ENCODE measurements around the gene SLC39A7.

Gene SLC39A7

DNA sequence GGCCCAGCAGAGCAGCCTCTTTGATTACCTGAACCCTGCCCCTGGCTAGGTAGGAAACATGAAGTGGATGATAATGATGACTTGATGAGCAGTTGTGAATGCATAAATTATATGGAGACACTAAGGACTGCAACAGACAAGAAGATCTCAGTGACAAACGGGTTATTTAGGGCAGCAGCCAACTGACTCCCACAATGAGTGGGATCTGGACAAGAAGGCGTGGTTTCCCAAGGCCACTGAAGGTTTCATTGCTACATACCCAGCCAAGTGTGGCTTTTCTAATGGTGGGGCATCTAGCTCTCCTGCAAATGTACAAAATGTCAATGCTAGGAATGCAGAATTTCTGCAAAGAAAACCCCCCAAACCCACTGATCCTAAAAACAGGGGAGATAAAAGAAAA is 37.1 kb downstream of the SLC39A7 start:
- Histone ChIP-seq H3K27ac (ENCODE audit: insufficient read depth, low read depth, low read length, poor library complexity, severe bottlenecking) (no peak overlapping the region), H3K9me3 (ENCODE audit: control insufficient read depth, low read length) (no peaks in the 10 kb centered on the region), H3K36me3 (ENCODE audit: control insufficient read depth, insufficient read depth, low read length) (no peaks in the 10 kb centered on the region), H3K4me3 (ENCODE audit: insufficient read depth, low read depth, low read length) (no peak overlapping the region), H3K27me3 (ENCODE audit: control insufficient read depth, insufficient read depth, low read length, poor library complexity, severe bottlenecking) (peaks cover 7% of the 10 kb centered on the region), H3K4me1 (ENCODE audit: control insufficient read depth, insufficient read depth, low read length) (peaks cover 11% of the 10 kb centered on the region)
- WGBS, 2 experiments = 92 to 95% methylated on average over 2 of the region's 2 CpGs

- no peaks in the 10 kb centered on the region for H3K4me1 ChIP-seq (ENCODE audit: control insufficient read depth, insufficient read depth, low read length)
Measured at GRCh38 chr6:33241968-33242367, 41.3 kb downstream of the SLC39A7 start.

DNA sequence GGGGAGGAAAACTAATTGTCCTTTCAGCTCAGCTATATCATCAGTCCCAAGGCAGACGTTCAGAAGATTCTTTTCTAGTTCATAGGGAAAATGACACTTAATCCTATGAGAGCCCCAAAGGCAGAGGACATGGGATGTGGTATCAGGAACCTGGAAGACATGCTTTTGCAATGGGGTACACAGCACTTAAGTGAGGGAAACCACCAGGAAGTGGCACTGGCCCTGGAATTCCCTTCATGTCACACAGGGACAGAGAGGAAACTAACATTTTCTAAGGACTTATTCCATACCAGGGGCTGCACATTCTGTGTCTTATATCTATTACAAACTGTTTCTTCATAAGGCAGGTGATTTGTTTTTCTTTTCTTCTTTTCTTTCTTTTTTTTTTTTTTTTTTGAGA is 42.8 kb downstream of the SLC39A7 start:
- Histone ChIP-seq H3K4me3 (ENCODE audit: insufficient read depth, low read depth, low read length) (no peak overlapping the region), H3K36me3 (ENCODE audit: control insufficient read depth, insufficient read depth, low read length) (no peaks in the 10 kb centered on the region)
- WGBS, 2 experiments = 46 to 81% methylated on average over 1 of the region's 1 CpG

More at GRCh38 chr6:33241968-33242367, 41.3 kb downstream of the SLC39A7 start:
- Histone ChIP-seq H3K9me3 (ENCODE audit: control insufficient read depth, low read length) (no peaks in the 10 kb centered on the region), H3K36me3 (ENCODE audit: control insufficient read depth, insufficient read depth, low read length) (no peaks in the 10 kb centered on the region), H3K27ac (ENCODE audit: insufficient read depth, low read depth, low read length, poor library complexity, severe bottlenecking) (no peak overlapping the region), H3K27me3 (ENCODE audit: control insufficient read depth, insufficient read depth, low read length, poor library complexity, severe bottlenecking) (peaks cover 25% of the 10 kb centered on the region), H3K4me3 (ENCODE audit: insufficient read depth, low read depth, low read length) (no peak overlapping the region)
- 91 to 92% methylated on average over 3 of the region's 3 CpGs for WGBS, 2 experiments

GRCh38 chr6:33247977-33248642 is 47.4 kb downstream of the SLC39A7 start:
- H3K9me3 ChIP-seq (ENCODE audit: control insufficient read depth, low read length) = no peaks in the 10 kb centered on the region
- H3K4me3 ChIP-seq (ENCODE audit: insufficient read depth, low read depth, low read length) = peak overlapping the region; percentile 39
- H3K4me1 ChIP-seq (ENCODE audit: control insufficient read depth, insufficient read depth, low read length) = peaks cover 8% of the 10 kb centered on the region
- H3K36me3 ChIP-seq (ENCODE audit: control insufficient read depth, insufficient read depth, low read length) = no peaks in the 10 kb centered on the region
- H3K27ac ChIP-seq (ENCODE audit: insufficient read depth, low read depth, low read length, poor library complexity, severe bottlenecking) = no peak overlapping the region
- H3K27me3 ChIP-seq (ENCODE audit: control insufficient read depth, insufficient read depth, low read length, poor library complexity, severe bottlenecking) = peaks cover 33% of the 10 kb centered on the region
- 7% methylated on average over 28 of the region's 28 CpGs for WGBS, 2 experiments

More for the DNA sequence above, 42.8 kb downstream of the SLC39A7 start:
- H3K4me1 ChIP-seq (ENCODE audit: control insufficient read depth, insufficient read depth, low read length) = no peaks in the 10 kb centered on the region
- H3K27ac ChIP-seq (ENCODE audit: insufficient read depth, low read depth, low read length, poor library complexity, severe bottlenecking) = no peak overlapping the region
- peaks cover 36% of the 10 kb centered on the region for H3K27me3 ChIP-seq (ENCODE audit: control insufficient read depth, insufficient read depth, low read length, poor library complexity, severe bottlenecking)
- H3K9me3 ChIP-seq (ENCODE audit: control insufficient read depth, low read length) = no peaks in the 10 kb centered on the region

DNA sequence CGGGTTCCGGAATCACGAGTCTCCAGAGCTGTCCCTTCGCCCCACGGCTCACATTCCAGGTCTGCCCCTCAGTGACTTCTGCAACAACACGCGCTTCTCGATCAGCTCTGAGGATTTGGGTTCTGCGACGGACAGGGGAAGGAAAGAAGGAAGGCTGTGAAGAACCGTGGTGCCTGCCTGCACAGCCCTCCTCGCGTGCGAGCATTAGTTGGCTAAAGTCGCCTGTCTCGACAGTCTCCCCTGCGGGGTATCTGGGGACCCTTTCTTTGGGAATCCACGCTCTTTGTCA is 47.9 kb downstream of the SLC39A7 start:
- H3K4me3 ChIP-seq (ENCODE audit: insufficient read depth, low read depth, low read length) = peak overlapping the region; percentile 39
- H3K9me3 ChIP-seq (ENCODE audit: control insufficient read depth, low read length) = no peaks in the 10 kb centered on the region
- H3K4me1 ChIP-seq (ENCODE audit: control insufficient read depth, insufficient read depth, low read length) = peaks cover 8% of the 10 kb centered on the region
- H3K27me3 ChIP-seq (ENCODE audit: control insufficient read depth, insufficient read depth, low read length, poor library complexity, severe bottlenecking) = peaks cover 29% of the 10 kb centered on the region
- no peaks in the 10 kb centered on the region for H3K36me3 ChIP-seq (ENCODE audit: control insufficient read depth, insufficient read depth, low read length)
- 8 to 9% methylated on average over 18 of the region's 18 CpGs for WGBS, 2 experiments
- peak overlapping the region; percentile 66 for H3K27ac ChIP-seq (ENCODE audit: insufficient read depth, low read depth, low read length, poor library complexity, severe bottlenecking)

- Histone ChIP-seq H3K4me3 (ENCODE audit: insufficient read depth, low read depth, low read length) (peak overlapping the region; percentile 39), H3K36me3 (ENCODE audit: control insufficient read depth, insufficient read depth, low read length) (no peaks in the 10 kb centered on the region), H3K4me1 (ENCODE audit: control insufficient read depth, insufficient read depth, low read length) (peaks cover 8% of the 10 kb centered on the region), H3K27ac (ENCODE audit: insufficient read depth, low read depth, low read length, poor library complexity, severe bottlenecking) (peak overlapping the region; percentile 66), H3K9me3 (ENCODE audit: control insufficient read depth, low read length) (no peaks in the 10 kb centered on the region), H3K27me3 (ENCODE audit: control insufficient read depth, insufficient read depth, low read length, poor library complexity, severe bottlenecking) (peaks cover 27% of the 10 kb centered on the region)
- 0 to 1% methylated on average over 58 of the region's 58 CpGs for WGBS, 2 experiments
Measured at GRCh38 chr6:33248932-33249731, 48.5 kb downstream of the SLC39A7 start.

- no peaks in the 10 kb centered on the region for H3K36me3 ChIP-seq (ENCODE audit: control insufficient read depth, insufficient read depth, low read length)
- 47% methylated on average over 15 of the region's 15 CpGs for WGBS, 2 experiments
- H3K4me1 ChIP-seq (ENCODE audit: control insufficient read depth, insufficient read depth, low read length) = peaks cover 8% of the 10 kb centered on the region
- peak overlapping the region; percentile 65 for H3K27ac ChIP-seq (ENCODE audit: insufficient read depth, low read depth, low read length, poor library complexity, severe bottlenecking)
- no peaks in the 10 kb centered on the region for H3K9me3 ChIP-seq (ENCODE audit: control insufficient read depth, low read length)
- H3K4me3 ChIP-seq (ENCODE audit: insufficient read depth, low read depth, low read length) = peak overlapping the region; percentile 39
- peaks cover 27% of the 10 kb centered on the region for H3K27me3 ChIP-seq (ENCODE audit: control insufficient read depth, insufficient read depth, low read length, poor library complexity, severe bottlenecking)
Measured at GRCh38 chr6:33249732-33250630, 49.3 kb downstream of the SLC39A7 start.

DNA sequence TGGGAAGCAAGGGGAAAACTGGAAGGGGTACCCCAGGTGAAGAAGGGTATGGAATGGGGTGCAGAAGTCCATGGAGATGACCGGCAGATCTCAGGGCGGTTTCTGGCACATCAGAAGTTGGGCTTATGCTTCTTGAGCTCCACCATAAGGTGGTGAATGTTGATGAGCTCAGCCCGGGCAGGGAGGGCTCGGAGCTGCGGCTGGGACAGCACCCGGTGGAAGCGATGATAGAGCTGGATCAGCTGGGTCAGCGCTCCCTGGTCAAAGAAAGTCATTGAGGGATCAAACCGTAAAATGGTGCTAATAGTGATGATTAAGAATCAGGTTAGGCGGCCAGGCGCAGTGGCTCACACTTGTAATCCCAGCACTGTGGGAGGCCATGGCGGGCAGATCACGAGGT is 50.1 kb downstream of the SLC39A7 start:
- Histone ChIP-seq H3K27ac (ENCODE audit: insufficient read depth, low read depth, low read length, poor library complexity, severe bottlenecking) (no peak overlapping the region), H3K36me3 (ENCODE audit: control insufficient read depth, insufficient read depth, low read length) (no peaks in the 10 kb centered on the region), H3K4me3 (ENCODE audit: insufficient read depth, low read depth, low read length) (no peak overlapping the region), H3K27me3 (ENCODE audit: control insufficient read depth, insufficient read depth, low read length, poor library complexity, severe bottlenecking) (peaks cover 27% of the 10 kb centered on the region), H3K9me3 (ENCODE audit: control insufficient read depth, low read length) (no peaks in the 10 kb centered on the region), H3K4me1 (ENCODE audit: control insufficient read depth, insufficient read depth, low read length) (peaks cover 8% of the 10 kb centered on the region)
- 95 to 97% methylated on average over 13 of the region's 13 CpGs for WGBS, 2 experiments

- Histone ChIP-seq H3K27me3 (ENCODE audit: control insufficient read depth, insufficient read depth, low read length, poor library complexity, severe bottlenecking) (peaks cover 21% of the 10 kb centered on the region), H3K9me3 (ENCODE audit: control insufficient read depth, low read length) (no peaks in the 10 kb centered on the region), H3K36me3 (ENCODE audit: control insufficient read depth, insufficient read depth, low read length) (no peaks in the 10 kb centered on the region), H3K4me1 (ENCODE audit: control insufficient read depth, insufficient read depth, low read length) (peaks cover 8% of the 10 kb centered on the region), H3K27ac (ENCODE audit: insufficient read depth, low read depth, low read length, poor library complexity, severe bottlenecking) (no peak overlapping the region), H3K4me3 (ENCODE audit: insufficient read depth, low read depth, low read length) (no peak overlapping the region)
- 92 to 93% methylated on average over 6 of the region's 6 CpGs for WGBS, 2 experiments
Measured at GRCh38 chr6:33251395-33252012, 50.8 kb downstream of the SLC39A7 start.
